Hepatocyte (in vitro differentiated cells): Measurements from ENCODE around the gene FAM76B. TPM values are rescaled to one million over a fixed set of nuclear protein-coding genes. Genes with fewer than 3 reads are reported as not detected.

Source experiments
- DNase-seq: peaks from one replicate; pipeline ENCODE4 v3.0.0-alpha.2; 2016; ENCODE audit warnings: low spot score
- H2AFZ ChIP-seq: fragments of 200-600 bp; sonication (generic); 2 replicates; pipeline ENCODE4 v1.6.0; 2016; ENCODE audit warnings: antibody characterized with exemption, mild to moderate bottlenecking
- H3K27ac ChIP-seq: fragments of 200-600 bp; sonication (generic); 2 replicates; pipeline ENCODE4 v1.5.1; 2016; ENCODE audit warnings: mild to moderate bottlenecking
- H3K27me3 ChIP-seq: fragments of 200-600 bp; sonication (generic); 2 replicates; pipeline ENCODE4 v1.6.1; 2016
- H3K36me3 ChIP-seq: fragments of 200-600 bp; sonication (generic); replicated peaks from 2 replicates; pipeline ENCODE4 v1.5.1; 2016; ENCODE audit warnings: low read depth; ENCODE audit not compliant: insufficient read depth
- H3K4me1 ChIP-seq: fragments of 200-600 bp; sonication (generic); 2 replicates; pipeline ENCODE4 v1.5.1; 2016; ENCODE audit warnings: mild to moderate bottlenecking, moderate library complexity; ENCODE audit not compliant: insufficient read depth
- H3K4me2 ChIP-seq: fragments of 200-600 bp; sonication (generic); 2 replicates; pipeline ENCODE4 v1.6.0; 2016
- H3K4me3 ChIP-seq: fragments of 200-600 bp; sonication (generic); 2 replicates; pipeline ENCODE4 v1.5.1; 2016; ENCODE audit warnings: mild to moderate bottlenecking
- H3K79me2 ChIP-seq: fragments of 200-600 bp; sonication (generic); 2 replicates; pipeline ENCODE4 v1.6.0; 2017; ENCODE audit warnings: mild to moderate bottlenecking
- H3K9me2 ChIP-seq: fragments of 200-600 bp; sonication (generic); replicated peaks from 2 replicates; pipeline ENCODE4 v1.6.0; 2017; ENCODE audit warnings: mild to moderate bottlenecking; ENCODE audit not compliant: insufficient read depth
- H3K9me3 ChIP-seq: fragments of 200-600 bp; sonication (generic); 2 replicates; pipeline ENCODE4 v1.5.1; 2016; ENCODE audit warnings: low read depth, mild to moderate bottlenecking
- H4K20me1 ChIP-seq: fragments of 200-600 bp; sonication (generic); 2 replicates; pipeline ENCODE4 v1.6.0; 2016; ENCODE audit warnings: mild to moderate bottlenecking; ENCODE audit not compliant: insufficient read depth, poor library complexity, severe bottlenecking
- CTCF ChIP-seq: fragments of 200-600 bp; sonication (generic); IDR thresholded peaks from 2 replicates; pipeline ENCODE4 v1.5.1; 2016; ENCODE audit warnings: antibody characterized with exemption, mild to moderate bottlenecking; ENCODE audit not compliant: poor library complexity
- EZH2 ChIP-seq: fragments of 200-600 bp; sonication (generic); IDR thresholded peaks from 2 replicates; pipeline ENCODE4 v1.6.1; 2016; ENCODE audit warnings: antibody characterized with exemption, mild to moderate bottlenecking, borderline replicate concordance
- EZH2phosphoT487 ChIP-seq: fragments of 200-600 bp; sonication (generic); IDR thresholded peaks from one replicate; pipeline ENCODE4 v1.6.1; 2018; ENCODE audit warnings: antibody characterized with exemption, mild to moderate bottlenecking, low read depth, moderate library complexity; ENCODE audit not compliant: unreplicated experiment, severe bottlenecking
- WGBS: methylation state at CpG from one replicate; pipeline ENCODE4 v1.1.6; 2016; ENCODE audit warnings: low lambda C conversion rate; ENCODE audit errors: missing lambda C conversion rate; 5-methylcytosine and 5-hydroxymethylcytosine counted together
- polyA plus RNA-seq: library from polyadenylated mRNA; unstranded; fragments of >200 nt; fragmentation: Nextera tagmentation; extraction: Ambion mirVana; gene quantifications from 2 replicates; pipeline ENCODE4 v1.2.1, GENCODE V29; 2016
- total RNA-seq: library from RNA; depleted of rRNA; stranded (reverse); fragments of >200 nt; gene quantifications from 2 replicates; pipeline ENCODE4 v1.2.3, GENCODE V29; 2014

The FAM76B gene
- total and polyA plus RNA-seq, 2 experiments from 2014 or later: 15.6 to 32.0 TPM

GRCh38 chr11:95728790-95729189, 60.8 kb downstream of the FAM76B start:
- Histone ChIP-seq H3K79me2 (no peaks in the 10 kb centered on the region), H2AFZ (no peak overlapping the region), H3K9me3 (no peaks in the 10 kb centered on the region), H3K36me3 (no peaks in the 10 kb centered on the region), H4K20me1 (no peaks in the 10 kb centered on the region), H3K27me3 (no peaks in the 10 kb centered on the region), H3K27ac (no peak overlapping the region), H3K9me2 (no peaks in the 10 kb centered on the region), H3K4me1 (peaks cover 4% of the 10 kb centered on the region), H3K4me2 (no peak overlapping the region), H3K4me3 (no peak overlapping the region)
- TF ChIP-seq EZH2 (no peak), EZH2phosphoT487 (no peak), CTCF (no peak)
- no peak for DNase-seq
- WGBS: 96% methylated on average over 2 of the region's 2 CpGs

GRCh38 chr11:95728094-95728493, 61.5 kb downstream of the FAM76B start:
- H3K79me2 ChIP-seq: no peaks in the 10 kb centered on the region
- no peak overlapping the region for H2AFZ ChIP-seq
- H3K9me2 ChIP-seq: no peaks in the 10 kb centered on the region
- no peak overlapping the region for H3K4me2 ChIP-seq
- no peak overlapping the region for H3K27ac ChIP-seq
- no peak overlapping the region for H3K4me3 ChIP-seq
- no peaks in the 10 kb centered on the region for H4K20me1 ChIP-seq
- H3K9me3 ChIP-seq: no peaks in the 10 kb centered on the region
- no peaks in the 10 kb centered on the region for H3K27me3 ChIP-seq
- DNase-seq: no peak
- no peaks in the 10 kb centered on the region for H3K4me1 ChIP-seq
- TF ChIP-seq EZH2phosphoT487 (no peak), CTCF (no peak), EZH2 (no peak)
- H3K36me3 ChIP-seq: no peaks in the 10 kb centered on the region

- 78% methylated on average over 6 of the region's 6 CpGs for WGBS
- Histone ChIP-seq H3K4me1 (no peaks in the 10 kb centered on the region), H3K9me2 (no peaks in the 10 kb centered on the region), H3K27ac (no peak overlapping the region), H3K27me3 (no peaks in the 10 kb centered on the region), H3K36me3 (no peaks in the 10 kb centered on the region), H3K4me2 (no peak overlapping the region), H2AFZ (no peak overlapping the region), H3K79me2 (no peaks in the 10 kb centered on the region), H3K4me3 (no peak overlapping the region), H3K9me3 (no peaks in the 10 kb centered on the region), H4K20me1 (no peaks in the 10 kb centered on the region)
- DNase-seq: no peak
- no peak for TF ChIP-seq EZH2phosphoT487
- TF ChIP-seq CTCF: no peak
- TF ChIP-seq EZH2: no peak
These were observed 62.0 kb downstream of the FAM76B start for GRCh38 chr11:95727620-95728019.

GRCh38 chr11:95727111-95727510, 62.5 kb downstream of the FAM76B start:
- no peak overlapping the region for H3K27ac ChIP-seq
- no peak for DNase-seq
- no peaks in the 10 kb centered on the region for H3K36me3 ChIP-seq
- TF ChIP-seq CTCF: no peak
- no peak for TF ChIP-seq EZH2
- no peak for TF ChIP-seq EZH2phosphoT487
- no peak overlapping the region for H2AFZ ChIP-seq
- no peaks in the 10 kb centered on the region for H3K27me3 ChIP-seq
- WGBS: 73% methylated on average over 2 of the region's 2 CpGs
- no peak overlapping the region for H3K4me2 ChIP-seq
- no peaks in the 10 kb centered on the region for H3K9me3 ChIP-seq
- H4K20me1 ChIP-seq: no peaks in the 10 kb centered on the region
- H3K9me2 ChIP-seq: no peaks in the 10 kb centered on the region
- H3K79me2 ChIP-seq: no peaks in the 10 kb centered on the region
- no peak overlapping the region for H3K4me3 ChIP-seq
- H3K4me1 ChIP-seq: no peaks in the 10 kb centered on the region
